Measurements from ENCODE around the gene CTTNBP2. TPM values are rescaled to one million over a fixed set of nuclear protein-coding genes. Genes with fewer than 3 reads are reported as not detected.

The CTTNBP2 gene
- polyA plus RNA-seq, 1 donor from 2014 or later, result 53.5 TPM

- H4K20me1 ChIP-seq (ENCODE audit: insufficient read depth), result no peaks in the 10 kb centered on the region
- no peak overlapping the region for H2AFZ ChIP-seq (ENCODE audit: low read depth, low read length)
- TF ChIP-seq TAF1 (IDR thresholded peaks at IDR 0.05; ENCODE audit: low read depth) (no peak), EZH2 (IDR thresholded peaks at IDR 0.05; ENCODE audit: borderline replicate concordance, insufficient read depth, low read length, poor library complexity, severe bottlenecking) (no peak), SMC3 (conservative IDR thresholded peaks at IDR 0.05; ENCODE audit: poor library complexity) (no peak), MXI1 (conservative IDR thresholded peaks at IDR 0.05; ENCODE audit: poor library complexity, severe bottlenecking) (no peak), REST (IDR thresholded peaks at IDR 0.05; ENCODE audit: borderline replicate concordance) (no peak), POLR2AphosphoS5 (IDR thresholded peaks at IDR 0.05) (no peak), EP300 (conservative IDR thresholded peaks at IDR 0.05; ENCODE audit: poor library complexity, severe bottlenecking) (no peak), RAD21 (conservative IDR thresholded peaks at IDR 0.05) (no peak), CTCF (IDR thresholded peaks at IDR 0.05; ENCODE audit: poor library complexity, severe bottlenecking) (no peak)
- no peaks in the 10 kb centered on the region for H3K27me3 ChIP-seq (ENCODE audit: insufficient read depth, low read depth, low read length)
- no peaks in the 10 kb centered on the region for H3K79me2 ChIP-seq (replicated peaks; ENCODE audit: insufficient read depth, low read length)
- H3K9me3 ChIP-seq (ENCODE audit: low read length), result no peaks in the 10 kb centered on the region
- H3K9ac ChIP-seq (ENCODE audit: low read length), result no peak overlapping the region
- H3K4me3 ChIP-seq (ENCODE audit: low read length), result no peak overlapping the region
- H3K36me3 ChIP-seq (ENCODE audit: insufficient read depth, low read length), result no peaks in the 10 kb centered on the region
- H3K27ac ChIP-seq (ENCODE audit: low read length), result no peak overlapping the region
- H3F3A ChIP-seq (ENCODE audit: insufficient read depth, low read length, poor library complexity, severe bottlenecking), result no peaks in the 10 kb centered on the region
- no peaks in the 10 kb centered on the region for H3K9me2 ChIP-seq (ENCODE audit: insufficient read depth, low read length)
- no peak overlapping the region for H3K4me2 ChIP-seq (ENCODE audit: low read length)
These were observed 42.8 kb downstream of the CTTNBP2 start for GRCh38 chr7:117830422-117830954.

- no peaks in the 10 kb centered on the region for H3K79me2 ChIP-seq (replicated peaks; ENCODE audit: insufficient read depth, low read length)
- no peaks in the 10 kb centered on the region for H3K9me3 ChIP-seq (ENCODE audit: low read length)
- no peak for TF ChIP-seq EP300 (conservative IDR thresholded peaks at IDR 0.05; ENCODE audit: poor library complexity, severe bottlenecking)
- TF ChIP-seq RAD21 (conservative IDR thresholded peaks at IDR 0.05), result no peak
- no peak for TF ChIP-seq SMC3 (conservative IDR thresholded peaks at IDR 0.05; ENCODE audit: poor library complexity)
- TF ChIP-seq TAF1 (IDR thresholded peaks at IDR 0.05; ENCODE audit: low read depth), result no peak
- TF ChIP-seq EZH2 (IDR thresholded peaks at IDR 0.05; ENCODE audit: borderline replicate concordance, insufficient read depth, low read length, poor library complexity, severe bottlenecking), result no peak
- TF ChIP-seq REST (IDR thresholded peaks at IDR 0.05; ENCODE audit: borderline replicate concordance), result no peak
- TF ChIP-seq POLR2AphosphoS5 (IDR thresholded peaks at IDR 0.05), result no peak
- TF ChIP-seq CTCF (IDR thresholded peaks at IDR 0.05; ENCODE audit: poor library complexity, severe bottlenecking), result no peak
- TF ChIP-seq MXI1 (conservative IDR thresholded peaks at IDR 0.05; ENCODE audit: poor library complexity, severe bottlenecking), result no peak
- no peak overlapping the region for H3K4me3 ChIP-seq (ENCODE audit: low read length)
- peaks cover 4% of the 10 kb centered on the region for H4K20me1 ChIP-seq (ENCODE audit: insufficient read depth)
- no peak overlapping the region for H2AFZ ChIP-seq (ENCODE audit: low read depth, low read length)
- H3K27me3 ChIP-seq (ENCODE audit: insufficient read depth, low read depth, low read length), result no peaks in the 10 kb centered on the region
- H3F3A ChIP-seq (ENCODE audit: insufficient read depth, low read length, poor library complexity, severe bottlenecking), result no peaks in the 10 kb centered on the region
- no peak overlapping the region for H3K4me2 ChIP-seq (ENCODE audit: low read length)
- no peaks in the 10 kb centered on the region for H3K9me2 ChIP-seq (ENCODE audit: insufficient read depth, low read length)
- H3K27ac ChIP-seq (ENCODE audit: low read length), result no peak overlapping the region
- H3K9ac ChIP-seq (ENCODE audit: low read length), result no peak overlapping the region
- H3K36me3 ChIP-seq (ENCODE audit: insufficient read depth, low read length), result no peaks in the 10 kb centered on the region
These were observed 43.7 kb downstream of the CTTNBP2 start for GRCh38 chr7:117829450-117830117.
